ENCODE measurements around the gene RARRES1. TPM values are rescaled to one million over a fixed set of nuclear protein-coding genes. Genes with fewer than 3 reads are reported as not detected.

RARRES1 gene
- total and polyA plus RNA-seq, 2 experiments from 2014 or later: 0.10 to 0.82 TPM

- peaks cover 4% of the 10 kb centered on the region for H3K27me3 Mint-ChIP-seq (ENCODE audit: insufficient read depth, low read depth, poor library complexity)
- Histone ChIP-seq H3K27ac (ENCODE audit: low read depth) (no peak overlapping the region), H3K27me3 (ENCODE audit: insufficient read depth) (no peaks in the 10 kb centered on the region)
Observed at GRCh38 chr3:158722108-158722507, 10.1 kb downstream of the RARRES1 start.

GRCh38 chr3:158718490-158719170 lies 13.6 kb downstream of the RARRES1 start:
- no peaks in the 10 kb centered on the region for H3K9me2 ChIP-seq (ENCODE audit: insufficient read depth)
- no peak overlapping the region for H3K4me3 Mint-ChIP-seq
- H3K27ac ChIP-seq (ENCODE audit: low read depth): no peak overlapping the region
- H3K4me1 Mint-ChIP-seq: peaks cover 13% of the 10 kb centered on the region
- no peak overlapping the region for H3K27ac Mint-ChIP-seq
- peaks cover 18% of the 10 kb centered on the region for H3K36me3 Mint-ChIP-seq (ENCODE audit: low read depth)
- peaks cover 4% of the 10 kb centered on the region for H3K27me3 Mint-ChIP-seq (ENCODE audit: insufficient read depth, low read depth, poor library complexity)
- no peaks in the 10 kb centered on the region for H3K4me1 ChIP-seq (ENCODE audit: insufficient read depth)
- no peak overlapping the region for H3K4me2 ChIP-seq
- no peaks in the 10 kb centered on the region; the same call in 1 of the 2 replicates for H4K20me1 ChIP-seq (replicated peaks; ENCODE audit: insufficient read depth)
- H3K36me3 ChIP-seq (ENCODE audit: insufficient read depth): no peaks in the 10 kb centered on the region
- no peaks in the 10 kb centered on the region for H3K9me3 Mint-ChIP-seq
- H2AFZ ChIP-seq: no peak overlapping the region
- no peaks in the 10 kb centered on the region for H3K27me3 ChIP-seq (ENCODE audit: insufficient read depth)
- no peak for DNase-seq (ENCODE audit: low spot score)
- ATAC-seq: no peak
- H3F3A ChIP-seq (replicated peaks; ENCODE audit: low read depth): no peaks in the 10 kb centered on the region
- H3K4me3 ChIP-seq: no peak overlapping the region
- no peaks in the 10 kb centered on the region for H3K79me2 ChIP-seq (replicated peaks; ENCODE audit: insufficient read depth)
- TF ChIP-seq EZH2 (IDR thresholded peaks at IDR 0.05; ENCODE audit: low read depth, unreplicated experiment) (no peak), JUNB (IDR thresholded peaks at IDR 0.05; ENCODE audit: unreplicated experiment) (no peak), STAT1 (IDR thresholded peaks at IDR 0.05; ENCODE audit: unreplicated experiment) (no peak), ZNF331 (CRISPR knock-in tag; IDR thresholded peaks at IDR 0.05; ENCODE audit: low read depth) (no peak), CREB1 (CRISPR knock-in tag; IDR thresholded peaks at IDR 0.05; ENCODE audit: low read depth) (no peak), POLR2AphosphoS5 (IDR thresholded peaks at IDR 0.05; ENCODE audit: low read depth) (no peak), NANOG (IDR thresholded peaks at IDR 0.05; ENCODE audit: borderline replicate concordance) (no peak), EZH2phosphoT487 (IDR thresholded peaks at IDR 0.05; ENCODE audit: unreplicated experiment) (no peak), ZNF114 (CRISPR knock-in tag; IDR thresholded peaks at IDR 0.05) (no peak)
- TF ChIP-seq, protein P1, sequence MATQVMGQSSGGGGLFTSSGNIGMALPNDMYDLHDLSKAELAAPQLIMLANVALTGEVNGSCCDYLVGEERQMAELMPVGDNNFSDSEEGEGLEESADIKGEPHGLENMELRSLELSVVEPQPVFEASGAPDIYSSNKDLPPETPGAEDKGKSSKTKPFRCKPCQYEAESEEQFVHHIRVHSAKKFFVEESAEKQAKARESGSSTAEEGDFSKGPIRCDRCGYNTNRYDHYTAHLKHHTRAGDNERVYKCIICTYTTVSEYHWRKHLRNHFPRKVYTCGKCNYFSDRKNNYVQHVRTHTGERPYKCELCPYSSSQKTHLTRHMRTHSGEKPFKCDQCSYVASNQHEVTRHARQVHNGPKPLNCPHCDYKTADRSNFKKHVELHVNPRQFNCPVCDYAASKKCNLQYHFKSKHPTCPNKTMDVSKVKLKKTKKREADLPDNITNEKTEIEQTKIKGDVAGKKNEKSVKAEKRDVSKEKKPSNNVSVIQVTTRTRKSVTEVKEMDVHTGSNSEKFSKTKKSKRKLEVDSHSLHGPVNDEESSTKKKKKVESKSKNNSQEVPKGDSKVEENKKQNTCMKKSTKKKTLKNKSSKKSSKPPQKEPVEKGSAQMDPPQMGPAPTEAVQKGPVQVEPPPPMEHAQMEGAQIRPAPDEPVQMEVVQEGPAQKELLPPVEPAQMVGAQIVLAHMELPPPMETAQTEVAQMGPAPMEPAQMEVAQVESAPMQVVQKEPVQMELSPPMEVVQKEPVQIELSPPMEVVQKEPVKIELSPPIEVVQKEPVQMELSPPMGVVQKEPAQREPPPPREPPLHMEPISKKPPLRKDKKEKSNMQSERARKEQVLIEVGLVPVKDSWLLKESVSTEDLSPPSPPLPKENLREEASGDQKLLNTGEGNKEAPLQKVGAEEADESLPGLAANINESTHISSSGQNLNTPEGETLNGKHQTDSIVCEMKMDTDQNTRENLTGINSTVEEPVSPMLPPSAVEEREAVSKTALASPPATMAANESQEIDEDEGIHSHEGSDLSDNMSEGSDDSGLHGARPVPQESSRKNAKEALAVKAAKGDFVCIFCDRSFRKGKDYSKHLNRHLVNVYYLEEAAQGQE (IDR thresholded peaks at IDR 0.05; ENCODE audit: unreplicated experiment): no peak
- TF ChIP-seq, protein P2, sequence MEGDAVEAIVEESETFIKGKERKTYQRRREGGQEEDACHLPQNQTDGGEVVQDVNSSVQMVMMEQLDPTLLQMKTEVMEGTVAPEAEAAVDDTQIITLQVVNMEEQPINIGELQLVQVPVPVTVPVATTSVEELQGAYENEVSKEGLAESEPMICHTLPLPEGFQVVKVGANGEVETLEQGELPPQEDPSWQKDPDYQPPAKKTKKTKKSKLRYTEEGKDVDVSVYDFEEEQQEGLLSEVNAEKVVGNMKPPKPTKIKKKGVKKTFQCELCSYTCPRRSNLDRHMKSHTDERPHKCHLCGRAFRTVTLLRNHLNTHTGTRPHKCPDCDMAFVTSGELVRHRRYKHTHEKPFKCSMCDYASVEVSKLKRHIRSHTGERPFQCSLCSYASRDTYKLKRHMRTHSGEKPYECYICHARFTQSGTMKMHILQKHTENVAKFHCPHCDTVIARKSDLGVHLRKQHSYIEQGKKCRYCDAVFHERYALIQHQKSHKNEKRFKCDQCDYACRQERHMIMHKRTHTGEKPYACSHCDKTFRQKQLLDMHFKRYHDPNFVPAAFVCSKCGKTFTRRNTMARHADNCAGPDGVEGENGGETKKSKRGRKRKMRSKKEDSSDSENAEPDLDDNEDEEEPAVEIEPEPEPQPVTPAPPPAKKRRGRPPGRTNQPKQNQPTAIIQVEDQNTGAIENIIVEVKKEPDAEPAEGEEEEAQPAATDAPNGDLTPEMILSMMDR (conservative IDR thresholded peaks at IDR 0.05; ENCODE audit: low read depth in 2 of 2): no peak
- TF ChIP-seq, protein P3, sequence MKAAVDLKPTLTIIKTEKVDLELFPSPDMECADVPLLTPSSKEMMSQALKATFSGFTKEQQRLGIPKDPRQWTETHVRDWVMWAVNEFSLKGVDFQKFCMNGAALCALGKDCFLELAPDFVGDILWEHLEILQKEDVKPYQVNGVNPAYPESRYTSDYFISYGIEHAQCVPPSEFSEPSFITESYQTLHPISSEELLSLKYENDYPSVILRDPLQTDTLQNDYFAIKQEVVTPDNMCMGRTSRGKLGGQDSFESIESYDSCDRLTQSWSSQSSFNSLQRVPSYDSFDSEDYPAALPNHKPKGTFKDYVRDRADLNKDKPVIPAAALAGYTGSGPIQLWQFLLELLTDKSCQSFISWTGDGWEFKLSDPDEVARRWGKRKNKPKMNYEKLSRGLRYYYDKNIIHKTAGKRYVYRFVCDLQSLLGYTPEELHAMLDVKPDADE (IDR thresholded peaks at IDR 0.05): no peak

More at GRCh38 chr3:158722108-158722507, 10.1 kb downstream of the RARRES1 start:
- Histone ChIP-seq H3K36me3 (ENCODE audit: insufficient read depth) (no peaks in the 10 kb centered on the region), H2AFZ (no peak overlapping the region), H3K79me2 (replicated peaks; ENCODE audit: insufficient read depth) (no peaks in the 10 kb centered on the region), H3K9me2 (ENCODE audit: insufficient read depth) (no peaks in the 10 kb centered on the region), H3K4me2 (no peak overlapping the region), H3F3A (replicated peaks; ENCODE audit: low read depth) (no peaks in the 10 kb centered on the region), H4K20me1 (replicated peaks; ENCODE audit: insufficient read depth) (no peaks in the 10 kb centered on the region; the same call in 1 of the 2 replicates), H3K4me1 (ENCODE audit: insufficient read depth) (peaks cover 5% of the 10 kb centered on the region; the same call in 1 of the 2 replicates), H3K4me3 (no peak overlapping the region)
- TF ChIP-seq, protein P1 (IDR thresholded peaks at IDR 0.05; ENCODE audit: unreplicated experiment): no peak
- TF ChIP-seq EZH2 (IDR thresholded peaks at IDR 0.05; ENCODE audit: low read depth, unreplicated experiment): no peak
- Mint-ChIP-seq H3K4me1 (peaks cover 14% of the 10 kb centered on the region), H3K27ac (no peak overlapping the region), H3K4me3 (no peak overlapping the region), H3K9me3 (no peaks in the 10 kb centered on the region), H3K36me3 (ENCODE audit: low read depth) (peaks cover 18% of the 10 kb centered on the region)
- no peak for DNase-seq (ENCODE audit: low spot score)
- no peak for ATAC-seq

Data from GM23338 (cell line).